OCI-LY3 (cell line): ENCODE results near the gene OR8J3.

Experiments used
- H2AFZ ChIP-seq: fragments of 200-600, 300-600 bp; shearing (Covaris generic); 2 replicates; pipeline ENCODE4 v1.6.0; 2014; ENCODE audit warnings: antibody characterized with exemption, low read depth, low read length
- H3K27ac ChIP-seq: fragments of 200-600, 300-600 bp; sonication (generic); 2 replicates; pipeline ENCODE4 v1.5.1; 2014; ENCODE audit warnings: mild to moderate bottlenecking, low read length, moderate library complexity, mixed read lengths
- H3K27me3 ChIP-seq: fragments of 200-600, 300-600 bp; sonication (generic); 2 replicates; pipeline ENCODE4 v1.6.1; 2014; ENCODE audit warnings: low read depth, low read length, mixed read lengths
- H3K36me3 ChIP-seq: fragments of 200-600, 300-600 bp; sonication (generic); replicated peaks from 2 replicates; pipeline ENCODE3; 2014; ENCODE audit warnings: low read depth, low read length, mixed read lengths
- H3K4me1 ChIP-seq: fragments of 300-600, 200-600 bp; sonication (generic); 2 replicates; pipeline ENCODE4 v1.6.1; 2014; ENCODE audit warnings: low read length, mixed read lengths
- H3K4me2 ChIP-seq: fragments of 200-600, 300-600 bp; sonication (generic); 2 replicates; pipeline ENCODE4 v1.6.1; 2014; ENCODE audit warnings: low read length, mixed read lengths
- H3K4me3 ChIP-seq: fragments of 300-600, 200-600 bp; sonication (generic); 2 replicates; pipeline ENCODE4 v1.5.1; 2014; ENCODE audit warnings: antibody characterized with exemption, mild to moderate bottlenecking, low read length, moderate library complexity
- H3K79me2 ChIP-seq: fragments of 300-600, 200-600 bp; shearing (Covaris generic); 2 replicates; pipeline ENCODE4 v1.6.1; 2014; ENCODE audit warnings: mild to moderate bottlenecking, low read length, mixed read lengths
- H3K9ac ChIP-seq: fragments of 300-600, 200-600 bp; shearing (Covaris generic); 2 replicates; pipeline ENCODE4 v1.6.0; 2014; ENCODE audit warnings: mild to moderate bottlenecking, low read length, moderate library complexity
- H3K9me3 ChIP-seq: fragments of 200-600, 300-600 bp; shearing (Covaris generic); 2 replicates; pipeline ENCODE4 v1.6.1; 2014; ENCODE audit warnings: low read length, mixed read lengths; ENCODE audit not compliant: insufficient read depth
- H4K20me1 ChIP-seq: fragments of 200-600, 300-600 bp; sonication (generic); 2 replicates; pipeline ENCODE4 v1.6.1; 2016; ENCODE audit warnings: low read length, mixed read lengths; ENCODE audit not compliant: insufficient read depth
- EZH2phosphoT487 ChIP-seq: fragments of 200-600 bp; shearing (Covaris generic); IDR thresholded peaks from 2 replicates; pipeline ENCODE4 v1.6.1; 2018; ENCODE audit warnings: antibody characterized with exemption, mixed run types, low read depth
- TF ChIP-seq, protein P1 (sequence below): fragments of 200-600, 300-600 bp; sonication (generic); IDR thresholded peaks from 2 replicates; pipeline ENCODE4 v1.5.1; 2014; ENCODE audit warnings: antibody characterized with exemption, low read length, low read depth

The OR8J3 gene

GRCh38 chr11:56172256-56172830, 32.3 kb upstream of the OR8J3 start:
- H3K4me1 ChIP-seq, result no peaks in the 10 kb centered on the region
- H3K79me2 ChIP-seq, result no peaks in the 10 kb centered on the region
- no peaks in the 10 kb centered on the region for H4K20me1 ChIP-seq
- no peak overlapping the region for H2AFZ ChIP-seq
- H3K36me3 ChIP-seq, result no peaks in the 10 kb centered on the region
- no peak overlapping the region for H3K4me2 ChIP-seq
- H3K4me3 ChIP-seq, result no peak overlapping the region
- H3K27ac ChIP-seq, result no peak overlapping the region
- no peak overlapping the region for H3K9ac ChIP-seq
- H3K9me3 ChIP-seq, result no peaks in the 10 kb centered on the region
- TF ChIP-seq EZH2phosphoT487, result no peak
- TF ChIP-seq, protein P1, sequence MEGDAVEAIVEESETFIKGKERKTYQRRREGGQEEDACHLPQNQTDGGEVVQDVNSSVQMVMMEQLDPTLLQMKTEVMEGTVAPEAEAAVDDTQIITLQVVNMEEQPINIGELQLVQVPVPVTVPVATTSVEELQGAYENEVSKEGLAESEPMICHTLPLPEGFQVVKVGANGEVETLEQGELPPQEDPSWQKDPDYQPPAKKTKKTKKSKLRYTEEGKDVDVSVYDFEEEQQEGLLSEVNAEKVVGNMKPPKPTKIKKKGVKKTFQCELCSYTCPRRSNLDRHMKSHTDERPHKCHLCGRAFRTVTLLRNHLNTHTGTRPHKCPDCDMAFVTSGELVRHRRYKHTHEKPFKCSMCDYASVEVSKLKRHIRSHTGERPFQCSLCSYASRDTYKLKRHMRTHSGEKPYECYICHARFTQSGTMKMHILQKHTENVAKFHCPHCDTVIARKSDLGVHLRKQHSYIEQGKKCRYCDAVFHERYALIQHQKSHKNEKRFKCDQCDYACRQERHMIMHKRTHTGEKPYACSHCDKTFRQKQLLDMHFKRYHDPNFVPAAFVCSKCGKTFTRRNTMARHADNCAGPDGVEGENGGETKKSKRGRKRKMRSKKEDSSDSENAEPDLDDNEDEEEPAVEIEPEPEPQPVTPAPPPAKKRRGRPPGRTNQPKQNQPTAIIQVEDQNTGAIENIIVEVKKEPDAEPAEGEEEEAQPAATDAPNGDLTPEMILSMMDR, result no peak
- no peaks in the 10 kb centered on the region for H3K27me3 ChIP-seq

- Histone ChIP-seq H3K36me3 (no peaks in the 10 kb centered on the region), H3K27ac (no peak overlapping the region), H3K4me1 (no peaks in the 10 kb centered on the region), H3K4me2 (no peak overlapping the region), H3K79me2 (no peaks in the 10 kb centered on the region), H3K27me3 (no peaks in the 10 kb centered on the region), H3K9me3 (no peaks in the 10 kb centered on the region), H3K4me3 (no peak overlapping the region), H4K20me1 (no peaks in the 10 kb centered on the region), H3K9ac (no peak overlapping the region), H2AFZ (no peak overlapping the region)
- TF ChIP-seq, protein P1, result no peak
- no peak for TF ChIP-seq EZH2phosphoT487
These were observed 23.8 kb upstream of the OR8J3 start for GRCh38 chr11:56163804-56164203.

GRCh38 chr11:56160217-56160616, 20.2 kb upstream of the OR8J3 start, which contains the start of gene OR8K5:
OR8K5 (minus strand) TSS chr11:56160317; CDS start chr11:56160317, 0 bp downstream.
- Histone ChIP-seq H3K4me1 (no peaks in the 10 kb centered on the region), H2AFZ (no peak within 1 kb of the TSS), H3K9me3 (no peaks in the 10 kb centered on the region), H4K20me1 (no peaks in the 10 kb centered on the region), H3K4me3 (no peak within 1 kb of the TSS), H3K36me3 (no peaks in the 10 kb centered on the region), H3K79me2 (no peaks in the 10 kb centered on the region), H3K27me3 (no peaks in the 10 kb centered on the region), H3K27ac (no peak within 1 kb of the TSS), H3K4me2 (no peak within 1 kb of the TSS), H3K9ac (no peak within 1 kb of the TSS)
- TF ChIP-seq EZH2phosphoT487, result no peak
- TF ChIP-seq, protein P1, result no peak

DNA sequence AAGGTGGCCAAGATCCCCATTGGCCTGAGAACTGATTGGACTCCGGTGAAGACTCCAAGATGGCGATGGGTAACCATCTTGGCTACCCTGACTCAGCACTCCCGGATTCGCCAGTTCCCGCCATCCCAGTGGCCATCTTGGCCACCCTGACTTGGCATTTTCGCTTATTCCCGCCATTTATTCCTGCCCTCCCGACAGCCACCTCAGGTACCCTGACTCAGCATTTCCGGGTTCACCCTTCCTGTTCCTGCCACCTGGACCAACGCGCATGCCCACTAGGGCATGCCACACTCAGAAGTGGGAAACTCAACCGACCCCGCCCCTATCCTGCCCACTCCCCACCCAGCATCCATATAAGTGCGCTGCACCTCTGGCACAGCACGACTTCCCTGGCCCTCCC, 12.3 kb upstream of the OR8J3 start:
- H3K9ac ChIP-seq, result no peak overlapping the region
- H2AFZ ChIP-seq, result no peak overlapping the region
- H3K4me3 ChIP-seq, result no peak overlapping the region
- no peaks in the 10 kb centered on the region for H3K9me3 ChIP-seq
- no peaks in the 10 kb centered on the region for H3K27me3 ChIP-seq
- H3K4me2 ChIP-seq, result no peak overlapping the region
- TF ChIP-seq, protein P1, result no peak
- no peak for TF ChIP-seq EZH2phosphoT487
- no peaks in the 10 kb centered on the region for H3K79me2 ChIP-seq
- H3K27ac ChIP-seq, result no peak overlapping the region
- H3K36me3 ChIP-seq, result no peaks in the 10 kb centered on the region
- H3K4me1 ChIP-seq, result no peaks in the 10 kb centered on the region
- H4K20me1 ChIP-seq, result no peaks in the 10 kb centered on the region
